HEK293 (cell line): ENCODE results near the gene RAB40C.

Source experiments
- CTCF ChIA-PET: fragments of 350-600 bp; formaldehyde crosslinking; extraction: SDS; loops from one replicate; lab custom pipeline; 2021; ENCODE audit warnings: antibody characterized with exemption; lab: Yijun Ruan, JAX
- POLR2A ChIA-PET: fragments of 300-600 bp; formaldehyde crosslinking; extraction: SDS; loops from one replicate; lab custom pipeline; 2020; ENCODE audit warnings: antibody characterized with exemption, inconsistent platforms; lab: Yijun Ruan, JAX
- H3K27ac ChIP-seq: fragments of 200-500 bp; sonication (Bioruptor generic); 2 replicates; pipeline ENCODE4 v1.5.1; 2014; ENCODE audit warnings: low read depth, low read length, control low read depth, inconsistent platforms; ENCODE audit errors: extremely low read depth
- H3K36me3 ChIP-seq, 2 experiments: fragments of 200-500 bp in 1 of 2; sonication (Bioruptor generic) in 1 of 2; 1 replicate in 1 of 2; 2 replicates in 1 of 2; pipeline ENCODE4 v1.5.1; 2014 to 2017; ENCODE audit warnings: inconsistent platforms in 2 of 2, low read length in 2 of 2; ENCODE audit not compliant: control insufficient read depth in 2 of 2, insufficient read depth in 1 of 2
- H3K4me1 ChIP-seq: fragments of 200-500 bp; sonication (Bioruptor generic); 2 replicates; pipeline ENCODE4 v1.5.1; 2014; ENCODE audit warnings: mild to moderate bottlenecking, low read length, inconsistent platforms; ENCODE audit not compliant: control insufficient read depth, insufficient read depth
- H3K4me3 ChIP-seq: 2 replicates; pipeline ENCODE4 v1.5.1; 2011; ENCODE audit warnings: low read depth, mild to moderate bottlenecking, control low read depth, low read length, moderate library complexity
- H3K9me3 ChIP-seq: fragments of 200-500 bp; sonication (Bioruptor generic); 2 replicates; pipeline ENCODE4 v1.5.1; 2014; ENCODE audit warnings: low read depth, low read length, inconsistent platforms; ENCODE audit not compliant: control insufficient read depth, insufficient read depth
- BCL11B ChIP-seq: fragments of 450-650 bp; formaldehyde crosslinking; IDR thresholded peaks from 2 replicates; pipeline ENCODE4 v1.5.1; 2016; ENCODE audit warnings: low read depth, missing biosample characterization, missing genetic modification characterization
- GFI1B ChIP-seq: fragments of 450-650 bp; formaldehyde crosslinking; IDR thresholded peaks from 2 replicates; pipeline ENCODE4 v1.5.1; 2016; ENCODE audit warnings: missing biosample characterization, missing genetic modification characterization
- KLF1 ChIP-seq: fragments of 450-650 bp; formaldehyde crosslinking; IDR thresholded peaks from 2 replicates; pipeline ENCODE4 v1.5.1; 2016; ENCODE audit warnings: missing biosample characterization, missing genetic modification characterization
- KLF7 ChIP-seq: fragments of 450-650 bp; formaldehyde crosslinking; IDR thresholded peaks from 2 replicates; pipeline ENCODE4 v1.5.1; 2016; ENCODE audit warnings: missing biosample characterization, missing genetic modification characterization, borderline replicate concordance
- SALL2 ChIP-seq: fragments of 450-650 bp; formaldehyde crosslinking; IDR thresholded peaks from 2 replicates; pipeline ENCODE4 v1.5.0; 2017; ENCODE audit warnings: missing biosample characterization, mild to moderate bottlenecking, missing genetic modification characterization, borderline replicate concordance
- SCRT1 ChIP-seq: fragments of 450-650 bp; formaldehyde crosslinking; IDR thresholded peaks from 2 replicates; pipeline ENCODE4 v1.5.1; 2016; ENCODE audit warnings: missing biosample characterization, missing genetic modification characterization, borderline replicate concordance
- ZBTB11 ChIP-seq: fragments of 450-650 bp; formaldehyde crosslinking; conservative IDR thresholded peaks from 2 replicates; pipeline ENCODE4 v1.5.1; 2016; ENCODE audit warnings: low read depth, missing biosample characterization, missing genetic modification characterization
- ZBTB8A ChIP-seq: fragments of 450-650 bp; formaldehyde crosslinking; IDR thresholded peaks from 2 replicates; pipeline ENCODE4 v1.5.1; 2016; ENCODE audit warnings: missing biosample characterization, missing genetic modification characterization
- ZNF121 ChIP-seq: fragments of 450-650 bp; formaldehyde crosslinking; IDR thresholded peaks from 2 replicates; pipeline ENCODE4 v1.5.1; 2016; ENCODE audit warnings: missing biosample characterization, missing genetic modification characterization
- ZNF138 ChIP-seq: fragments of 450-650 bp; formaldehyde crosslinking; IDR thresholded peaks from 2 replicates; pipeline ENCODE4 v1.5.1; 2016; ENCODE audit warnings: missing biosample characterization, missing genetic modification characterization, borderline replicate concordance
- ZNF169 ChIP-seq: fragments of 450-650 bp; formaldehyde crosslinking; IDR thresholded peaks from 2 replicates; pipeline ENCODE4 v1.5.1; 2016; ENCODE audit warnings: missing biosample characterization, missing genetic modification characterization
- ZNF184 ChIP-seq: fragments of 450-650 bp; IDR thresholded peaks from 2 replicates; pipeline ENCODE4 v1.5.1; 2018; ENCODE audit warnings: missing biosample characterization, mild to moderate bottlenecking, missing genetic modification characterization
- ZNF19 ChIP-seq: fragments of 450-650 bp; formaldehyde crosslinking; IDR thresholded peaks from 2 replicates; pipeline ENCODE4; 2016; ENCODE audit warnings: missing biosample characterization, missing genetic modification characterization, low read depth
- ZNF211 ChIP-seq: fragments of 450-650 bp; formaldehyde crosslinking; IDR thresholded peaks from 2 replicates; pipeline ENCODE4 v1.5.1; 2016; ENCODE audit warnings: low read depth, missing biosample characterization, missing genetic modification characterization
- ZNF214 ChIP-seq: fragments of 450-650 bp; formaldehyde crosslinking; IDR thresholded peaks from 2 replicates; pipeline ENCODE4 v1.5.1; 2017; ENCODE audit warnings: missing biosample characterization, mild to moderate bottlenecking, missing genetic modification characterization, borderline replicate concordance
- ZNF26 ChIP-seq: fragments of 450-650 bp; formaldehyde crosslinking; IDR thresholded peaks from 2 replicates; pipeline ENCODE4 v1.5.1; 2016; ENCODE audit warnings: missing biosample characterization, missing genetic modification characterization
- ZNF335 ChIP-seq: fragments of 450-650 bp; formaldehyde crosslinking; conservative IDR thresholded peaks from 2 replicates; pipeline ENCODE4 v1.5.1; 2016; ENCODE audit warnings: missing biosample characterization, missing genetic modification characterization
- ZNF501 ChIP-seq: fragments of 450-650 bp; formaldehyde crosslinking; IDR thresholded peaks from 2 replicates; pipeline ENCODE4 v1.5.1; 2016; ENCODE audit warnings: missing biosample characterization, missing genetic modification characterization
- ZNF513 ChIP-seq: fragments of 450-650 bp; IDR thresholded peaks from 2 replicates; pipeline ENCODE4 v1.5.1; 2018; ENCODE audit warnings: missing biosample characterization, missing genetic modification characterization
- ZNF530 ChIP-seq: fragments of 450-650 bp; formaldehyde crosslinking; IDR thresholded peaks from 2 replicates; pipeline ENCODE4 v1.5.1; 2016; ENCODE audit warnings: low read depth, missing biosample characterization, missing genetic modification characterization
- ZNF580 ChIP-seq: fragments of 450-650 bp; formaldehyde crosslinking; IDR thresholded peaks from 2 replicates; pipeline ENCODE4 v1.5.1; 2016; ENCODE audit warnings: missing biosample characterization, missing genetic modification characterization
- ZNF692 ChIP-seq: fragments of 450-650 bp; formaldehyde crosslinking; IDR thresholded peaks from 2 replicates; pipeline ENCODE4 v1.5.1; 2016; ENCODE audit warnings: missing biosample characterization, missing genetic modification characterization
- ZNF747 ChIP-seq: fragments of 450-650 bp; formaldehyde crosslinking; IDR thresholded peaks from 2 replicates; pipeline ENCODE4 v1.5.1; 2016; ENCODE audit warnings: missing biosample characterization, missing genetic modification characterization
- ZSCAN23 ChIP-seq: fragments of 450-650 bp; formaldehyde crosslinking; IDR thresholded peaks from 2 replicates; pipeline ENCODE4 v1.5.1; 2016; ENCODE audit warnings: missing biosample characterization, missing genetic modification characterization

The RAB40C gene

GRCh38 chr16:609316-609715 lies 19.4 kb downstream of the RAB40C start:
- H3K9me3 ChIP-seq, result no peaks in the 10 kb centered on the region
- no peak overlapping the region for H3K4me3 ChIP-seq
- TF ChIP-seq ZNF121 (tag by site-specific recombination) (no peak), SCRT1 (tag by site-specific recombination) (no peak), ZBTB8A (tag by site-specific recombination) (no peak), ZNF184 (tag by site-specific recombination) (no peak), ZNF580 (tag by site-specific recombination) (no peak), KLF1 (no peak), ZBTB11 (no peak)
- TF ChIP-seq, all 188 proteins: peak for 0
- Histone ChIP-seq H3K36me3 (peaks cover 0 to 3% of the 10 kb centered on the region in 2 experiments; a peak in 1 of 3 replicates), H3K4me1 (no peaks in the 10 kb centered on the region), H3K27ac (no peak overlapping the region)
- ChIA-PET CTCF (interaction anchor here (0.7 to 2.0 kb wide), 4 partner anchors 9 to 1418 kb away, joined by 4 to 8 read pairs (median 4); no protein-coding TSS in a partner anchor), POLR2A (interaction anchor here (1.2 kb wide), 1 partner anchor 24 kb away, joined by 3 read pairs; no protein-coding TSS in a partner anchor)

GRCh38 chr16:609984-610383 lies 20.1 kb downstream of the RAB40C start:
- H3K36me3 ChIP-seq, result peaks cover 0 to 3% of the 10 kb centered on the region in 2 experiments; a peak in 1 of 3 replicates
- H3K27ac ChIP-seq, result no peak overlapping the region
- no peak overlapping the region for H3K4me3 ChIP-seq
- TF ChIP-seq ZNF513 (tag by site-specific recombination) (no peak), ZNF692 (tag by site-specific recombination) (no peak), ZNF747 (tag by site-specific recombination) (no peak), ZNF501 (tag by site-specific recombination) (no peak), GFI1B (tag by site-specific recombination) (no peak), ZNF214 (no peak), ZNF211 (no peak), ZSCAN23 (tag by site-specific recombination) (no peak), ZNF138 (no peak), KLF7 (tag by site-specific recombination) (no peak), ZNF169 (tag by site-specific recombination) (no peak), BCL11B (no peak), ZNF335 (tag by site-specific recombination) (no peak), ZNF26 (tag by site-specific recombination) (no peak), ZNF19 (tag by site-specific recombination) (no peak), SALL2 (tag by site-specific recombination) (no peak), ZNF530 (no peak)
- H3K4me1 ChIP-seq, result no peaks in the 10 kb centered on the region
- CTCF ChIA-PET, result interaction anchor here (0.9 to 2.0 kb wide), 3 partner anchors 9 to 33 kb away, joined by 4 to 8 read pairs (median 4); no protein-coding TSS in a partner anchor
- no peaks in the 10 kb centered on the region for H3K9me3 ChIP-seq
- POLR2A ChIA-PET, result no interaction called here
